Endothelial cell of umbilical vein (primary cell): Measurements from ENCODE around the gene RNF217. TPM values are rescaled to one million over a fixed set of nuclear protein-coding genes. Genes with fewer than 3 reads are reported as not detected.

ENCODE experiments used
- BruUV-seq: library from RNA; stranded (reverse); fragments of 400-500 nt; replicated peaks from 2 replicates; lab custom pipeline; 2021; lab: Mats Ljungman, UMichigan
- CTCF ChIA-PET: fragments of 300-600, 350-600 bp; sonication (Branson Sonifier 250); formaldehyde crosslinking; loops from one replicate; lab custom pipeline; 2021; ENCODE audit warnings: antibody characterized with exemption, inconsistent platforms; lab: Charles Lee
- POLR2A ChIA-PET: fragments of 300-600, 350-600 bp; sonication (Branson Sonifier 250); formaldehyde crosslinking; loops from one replicate; lab custom pipeline; 2021; ENCODE audit warnings: antibody characterized with exemption, inconsistent platforms; lab: Charles Lee
- DNase-seq: peaks from one replicate; pipeline ENCODE4 v3.0.0-alpha.2; 2011; ENCODE audit warnings: low read depth, low spot score
- FAIRE-seq: peaks from 2 replicates; lab custom pipeline; 2011; peaks lifted over from hg19 to GRCh38; lab: Jason Lieb, UNC
- H2AFZ ChIP-seq: 2 replicates; pipeline ENCODE4 v1.6.0; 2012; ENCODE audit warnings: low read depth, low read length, control low read depth, inconsistent platforms
- H3K27ac ChIP-seq: 2 replicates; pipeline ENCODE4 v1.5.1; 2011; ENCODE audit warnings: low read depth, mild to moderate bottlenecking, control low read depth, low read length, moderate library complexity; ENCODE audit not compliant: insufficient read depth
- H3K27me3 ChIP-seq, 2 experiments: 2 replicates each; pipeline versions ENCODE4 v1.6.0 to v1.6.1; 2011; ENCODE audit warnings: low read length in 2 of 2, mixed read lengths in 1 of 2; ENCODE audit not compliant: control insufficient read depth in 2 of 2, insufficient read depth in 2 of 2
- H3K36me3 ChIP-seq, 2 experiments: 2 replicates in 1 of 2; 3 replicates in 1 of 2; pipeline ENCODE4 v1.5.1; 2011; ENCODE audit warnings: low read length in 2 of 2, mild to moderate bottlenecking in 1 of 2, moderate library complexity in 1 of 2; ENCODE audit not compliant: control insufficient read depth in 2 of 2, insufficient read depth in 2 of 2; ENCODE audit errors: extremely low read depth in 1 of 2
- H3K4me1 ChIP-seq: 3 replicates; pipeline ENCODE4 v1.5.1; 2011; ENCODE audit warnings: mild to moderate bottlenecking, low read length; ENCODE audit not compliant: control insufficient read depth, insufficient read depth; ENCODE audit errors: extremely low read depth
- H3K4me2 ChIP-seq: 2 replicates; pipeline ENCODE4 v1.6.1; 2011; ENCODE audit warnings: low read length, control low read depth, mixed read lengths; ENCODE audit not compliant: insufficient read depth
- H3K4me3 ChIP-seq, 3 experiments: fragments of 200-600 bp in 1 of 3; sonication (generic), shearing (Covaris generic) in 1 of 3; replicated peaks in 1 of 3; 2 replicates each; pipeline ENCODE4 v1.5.1; 2011 to 2016; ENCODE audit warnings: control low read depth in 3 of 3, low read length in 3 of 3, mild to moderate bottlenecking in 2 of 3, inconsistent platforms in 1 of 3, low read depth in 1 of 3, moderate library complexity in 1 of 3; ENCODE audit not compliant: insufficient read depth in 1 of 3
- H3K79me2 ChIP-seq: 2 replicates; pipeline ENCODE4 v1.6.0; 2012; ENCODE audit warnings: low read length, inconsistent platforms; ENCODE audit not compliant: control insufficient read depth, insufficient read depth
- H3K9ac ChIP-seq: replicated peaks from 2 replicates; pipeline ENCODE3; 2011; ENCODE audit warnings: low read length, control low read depth; ENCODE audit not compliant: insufficient read depth; ENCODE audit errors: extremely low read depth
- H3K9me1 ChIP-seq: replicated peaks from 3 replicates; pipeline ENCODE4 v1.6.0; 2011; ENCODE audit warnings: mild to moderate bottlenecking, low read length; ENCODE audit not compliant: control insufficient read depth, insufficient read depth; ENCODE audit errors: extremely low read depth
- H3K9me3 ChIP-seq: replicated peaks from 2 replicates; pipeline ENCODE4 v1.5.1; 2012; ENCODE audit warnings: low read length, inconsistent platforms; ENCODE audit not compliant: control insufficient read depth, insufficient read depth
- H4K20me1 ChIP-seq: replicated peaks from 2 replicates; pipeline ENCODE3; 2011; ENCODE audit warnings: mild to moderate bottlenecking, low read length; ENCODE audit not compliant: control insufficient read depth, insufficient read depth; ENCODE audit errors: extremely low read depth
- EZH2 ChIP-seq: IDR thresholded peaks from 2 replicates; pipeline ENCODE4 v1.6.1; 2012; ENCODE audit warnings: borderline replicate concordance, low read depth, mild to moderate bottlenecking, moderate library complexity, low read length, inconsistent platforms; ENCODE audit not compliant: severe bottlenecking
- FOS ChIP-seq: IDR thresholded peaks from 2 replicates; pipeline ENCODE4 v1.6.1; 2011; ENCODE audit warnings: mild to moderate bottlenecking, low read length, moderate library complexity, borderline replicate concordance; ENCODE audit not compliant: insufficient read depth
- GATA2 ChIP-seq: IDR thresholded peaks from 2 replicates; pipeline ENCODE4 v1.7.0; 2011; ENCODE audit warnings: low read depth, mild to moderate bottlenecking, moderate library complexity, mixed read lengths, low read length; ENCODE audit not compliant: insufficient read length, insufficient read depth
- JUN ChIP-seq: IDR thresholded peaks from 2 replicates; pipeline ENCODE4 v1.6.1; 2011; ENCODE audit warnings: borderline replicate concordance, low read depth; ENCODE audit not compliant: insufficient read length, insufficient read depth
- MYC ChIP-seq: IDR thresholded peaks from one replicate; pipeline ENCODE4 v1.6.1; 2011; ENCODE audit warnings: mild to moderate bottlenecking, low read depth, low read length
- POLR2A ChIP-seq: IDR thresholded peaks from 2 replicates; pipeline ENCODE4 v1.6.1; 2012; ENCODE audit warnings: low read depth, mild to moderate bottlenecking, control low read depth, low read length
- POLR2AphosphoS5 ChIP-seq: IDR thresholded peaks from 2 replicates; pipeline ENCODE4 v1.6.1; 2012; ENCODE audit warnings: low read depth, mild to moderate bottlenecking, control low read depth, low read length, moderate library complexity; ENCODE audit not compliant: insufficient read depth
- dilution Hi-C: fragments of 300-500 bp; cut with MboI; formaldehyde crosslinking; loops from one replicate; pipeline ENCODE4 v1.15.0; 2019; ENCODE audit warnings: low sequenced_read_pairs; ENCODE audit not compliant: extremely low pct_ligation_motif_present
- intact Hi-C: fragments of 100-400 bp; cut with micrococcal nuclease; formaldehyde crosslinking; loops from one replicate; pipeline ENCODE4 v1.10.0; 2022
- polyA plus RNA-seq, 4 experiments: library from polyadenylated mRNA; depleted of rRNA in 3 of 4; stranded (reverse) in 3 of 4; unstranded in 1 of 4; fragments of >200 nt; gene quantifications; 2 replicates each; pipeline versions ENCODE4 v1.2.1 to v1.2.3, GENCODE V29; 2011 to 2012; ENCODE audit warnings: missing spikeins in 1 of 4
- total RNA-seq: library from RNA; stranded (reverse); gene quantifications from 2 replicates; pipeline ENCODE4 v1.2.3, GENCODE V29; 2021
- TF ChIP-seq, protein P1 (sequence below), 2 donors: IDR thresholded peaks; 1 replicate in 1 of 2; 2 replicates in 1 of 2; pipeline ENCODE4 v1.5.1; 2011; ENCODE audit warnings: low read length in 2 of 2, mild to moderate bottlenecking in 2 of 2, moderate library complexity in 2 of 2, control low read depth in 1 of 2, inconsistent platforms in 1 of 2, low read depth in 1 of 2; ENCODE audit not compliant: insufficient read depth in 1 of 2; ENCODE audit errors: extremely low read depth in 1 of 2
- TF ChIP-seq, protein P2 (sequence below): IDR thresholded peaks from 2 replicates; pipeline ENCODE4 v1.6.1; 2011; ENCODE audit not compliant: insufficient read depth, insufficient read length

The RNF217 gene
- total and polyA plus RNA-seq, 2 donors (not counting 3 experiments of a cell fraction or from before 2014, with no cell fraction given), result 8.8 to 32.5 TPM

- Histone ChIP-seq H3K4me3 (no peak overlapping the region), H3K27ac (peak overlapping the region; percentile 78), H3K36me3 (peaks cover 0 to under 1% of the 10 kb centered on the region in 2 experiments), H4K20me1 (no peaks in the 10 kb centered on the region), H3K9ac (no peak overlapping the region), H3K9me1 (no peaks in the 10 kb centered on the region), H3K4me1 (peaks cover 27% of the 10 kb centered on the region), H3K27me3 (no peaks in the 10 kb centered on the region), H3K4me2 (no peak overlapping the region), H3K79me2 (peaks cover 59% of the 10 kb centered on the region), H2AFZ (no peak overlapping the region), H3K9me3 (no peaks in the 10 kb centered on the region)
- no peak for FAIRE-seq
- intact Hi-C loops, result loop anchor here (1.0 kb wide), 1 partner anchor 19 kb away; no protein-coding TSS in a partner anchor
- no TSS peak for BruUV-seq
- CTCF ChIA-PET, result interaction anchor here (0.6 kb wide), 1 partner anchor 33 kb away, joined by 3 read pairs; no protein-coding TSS in a partner anchor
- dilution Hi-C loops, result no loop called here
- DNase-seq, result no peak
- TF ChIP-seq JUN (no peak), FOS (no peak), GATA2 (no peak), MYC (no peak), POLR2AphosphoS5 (no peak), EZH2 (no peak), POLR2A (no peak)
- TF ChIP-seq, protein P1, sequence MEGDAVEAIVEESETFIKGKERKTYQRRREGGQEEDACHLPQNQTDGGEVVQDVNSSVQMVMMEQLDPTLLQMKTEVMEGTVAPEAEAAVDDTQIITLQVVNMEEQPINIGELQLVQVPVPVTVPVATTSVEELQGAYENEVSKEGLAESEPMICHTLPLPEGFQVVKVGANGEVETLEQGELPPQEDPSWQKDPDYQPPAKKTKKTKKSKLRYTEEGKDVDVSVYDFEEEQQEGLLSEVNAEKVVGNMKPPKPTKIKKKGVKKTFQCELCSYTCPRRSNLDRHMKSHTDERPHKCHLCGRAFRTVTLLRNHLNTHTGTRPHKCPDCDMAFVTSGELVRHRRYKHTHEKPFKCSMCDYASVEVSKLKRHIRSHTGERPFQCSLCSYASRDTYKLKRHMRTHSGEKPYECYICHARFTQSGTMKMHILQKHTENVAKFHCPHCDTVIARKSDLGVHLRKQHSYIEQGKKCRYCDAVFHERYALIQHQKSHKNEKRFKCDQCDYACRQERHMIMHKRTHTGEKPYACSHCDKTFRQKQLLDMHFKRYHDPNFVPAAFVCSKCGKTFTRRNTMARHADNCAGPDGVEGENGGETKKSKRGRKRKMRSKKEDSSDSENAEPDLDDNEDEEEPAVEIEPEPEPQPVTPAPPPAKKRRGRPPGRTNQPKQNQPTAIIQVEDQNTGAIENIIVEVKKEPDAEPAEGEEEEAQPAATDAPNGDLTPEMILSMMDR (IDR thresholded peaks at IDR 0.05; ENCODE audit: extremely low read depth in 1 of 2, insufficient read depth in 1 of 2, low read depth in 1 of 2, low read length in 2 of 2), result no peak
- TF ChIP-seq, protein P2, sequence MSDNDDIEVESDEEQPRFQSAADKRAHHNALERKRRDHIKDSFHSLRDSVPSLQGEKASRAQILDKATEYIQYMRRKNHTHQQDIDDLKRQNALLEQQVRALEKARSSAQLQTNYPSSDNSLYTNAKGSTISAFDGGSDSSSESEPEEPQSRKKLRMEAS, result no peak
- POLR2A ChIA-PET, result no interaction called here
Observed at GRCh38 chr6:124983383-124984083, 21.3 kb downstream of the RNF217 start.
